GM21447 (cell line): ENCODE measurements around the gene TNFRSF6B.
A peak's percentile ranks its signal among the peaks of the same experiment; 100 is the strongest.

Experiments used
- ATAC-seq: cut with Tn5 transposase; IDR thresholded peaks from one replicate; pipeline ENCODE4 v1.9.1; 2021; ENCODE audit not compliant: unreplicated experiment

TNFRSF6B gene

GRCh38 chr20:63735859-63736718 is 39.6 kb downstream of the TNFRSF6B start, which contains the start of gene LIME1:
TSS of gene LIME1 (plus strand) at chr20:63736664. CDS start at chr20:63737550, 886 bp downstream.
- no peak for ATAC-seq

GRCh38 chr20:63736893-63737694 is 40.6 kb downstream of the TNFRSF6B start:
- no peak for ATAC-seq

GRCh38 chr20:63737695-63737944 is 41.2 kb downstream of the TNFRSF6B start:
- no peak for ATAC-seq

- no peak for ATAC-seq
Observed at GRCh38 chr20:63737945-63738686, 41.7 kb downstream of the TNFRSF6B start.

GRCh38 chr20:63738687-63739129 is 42.3 kb downstream of the TNFRSF6B start:
- no peak for ATAC-seq

- ATAC-seq: peak; percentile 34
Observed at GRCh38 chr20:63739130-63740069, 42.9 kb downstream of the TNFRSF6B start, which contains the start of gene SLC2A4RG. TSS of gene SLC2A4RG (plus strand) at chr20:63739776. CDS start at chr20:63739913, 137 bp downstream.

- no peak for ATAC-seq
Observed at GRCh38 chr20:63740070-63740626, 43.7 kb downstream of the TNFRSF6B start.

- no peak for ATAC-seq
Observed at GRCh38 chr20:63740627-63741353, 44.3 kb downstream of the TNFRSF6B start.

- ATAC-seq: no peak
Observed at GRCh38 chr20:63741354-63741675, 44.9 kb downstream of the TNFRSF6B start.

GRCh38 chr20:63741676-63742380 is 45.4 kb downstream of the TNFRSF6B start:
- ATAC-seq: no peak

GRCh38 chr20:63742381-63743024 is 46.1 kb downstream of the TNFRSF6B start:
- ATAC-seq: no peak

- no peak for ATAC-seq
Observed at GRCh38 chr20:63743210-63743970, 46.9 kb downstream of the TNFRSF6B start.

- ATAC-seq: no peak
Observed at GRCh38 chr20:63744158-63744557, 47.7 kb downstream of the TNFRSF6B start.

- no peak for ATAC-seq
Observed at GRCh38 chr20:63744574-63745423, 48.3 kb downstream of the TNFRSF6B start.

- ATAC-seq: no peak
Observed at GRCh38 chr20:63745424-63745805, 49.0 kb downstream of the TNFRSF6B start.

- ATAC-seq: no peak
Observed at GRCh38 chr20:63745961-63746731, 49.7 kb downstream of the TNFRSF6B start.
